ENCODE data around the gene PITX3. TPM values are rescaled to one million over a fixed set of nuclear protein-coding genes. Genes with fewer than 3 reads are reported as not detected.

PITX3 gene
- total RNA-seq, 2 donors from 2014 or later, result not detected

DNA sequence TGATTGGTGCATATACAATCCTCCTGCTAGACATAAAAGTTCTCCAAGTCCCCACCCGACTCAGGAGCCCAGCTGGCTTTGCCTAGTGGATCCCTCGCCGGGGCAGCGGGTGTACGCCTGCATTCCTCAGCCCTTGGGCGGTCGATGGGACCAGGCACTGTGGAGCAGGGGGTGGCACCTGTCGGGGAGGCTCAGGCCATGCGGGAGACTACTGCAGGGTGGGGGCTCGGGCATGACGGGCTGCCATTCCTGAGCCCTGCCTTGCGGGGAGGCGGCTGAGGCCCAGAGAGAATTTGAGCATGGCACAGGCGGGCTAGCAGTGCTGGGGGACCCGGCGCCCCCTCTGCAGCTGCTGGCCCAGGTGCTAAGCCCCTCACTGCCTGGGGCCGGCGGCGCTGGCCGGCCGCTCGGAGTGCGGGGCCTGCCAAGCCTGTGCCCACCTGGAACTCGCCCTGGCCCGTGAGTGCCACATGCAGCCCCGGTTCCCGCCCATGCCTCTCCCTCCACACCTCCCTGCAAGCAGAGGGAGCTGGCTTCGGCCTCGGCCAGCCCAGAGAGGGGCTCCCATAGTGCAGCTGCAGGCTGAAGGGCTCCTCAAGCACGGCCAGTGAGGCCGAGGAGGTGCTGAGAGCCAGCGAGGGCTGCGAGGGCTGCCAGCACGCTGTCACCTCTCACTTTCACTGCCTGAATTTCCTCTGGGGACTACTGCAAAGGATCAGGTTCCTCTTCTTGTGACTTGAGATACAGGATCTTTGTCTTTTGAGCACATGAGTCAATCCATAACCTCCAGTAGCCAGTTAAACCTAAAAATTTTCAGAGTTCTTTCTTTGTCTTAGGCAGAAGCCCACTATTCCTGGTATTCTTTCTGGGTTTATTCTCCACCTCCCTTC lies 40.3 kb downstream of the PITX3 start:
- Histone ChIP-seq H3K4me3 (ENCODE audit: low read length) (no peak overlapping the region), H3K9ac (ENCODE audit: extremely low read depth, low read length, poor library complexity, severe bottlenecking) (no peak overlapping the region), H3K9me3 (ENCODE audit: control insufficient read depth, low read length) (peaks cover 13% of the 10 kb centered on the region), H3K36me3 (ENCODE audit: control insufficient read depth, insufficient read depth, low read length) (no peaks in the 10 kb centered on the region), H3K27me3 (ENCODE audit: control insufficient read depth, insufficient read depth, low read length, poor library complexity, severe bottlenecking) (no peaks in the 10 kb centered on the region), H3K4me1 (ENCODE audit: control insufficient read depth, insufficient read depth, low read length) (no peaks in the 10 kb centered on the region), H3K27ac (ENCODE audit: low read depth, low read length) (no peak overlapping the region)
- 90 to 94% methylated on average over 23 to 34 of the region's 34 CpGs for WGBS, 2 experiments (ENCODE audit: insufficient coverage in 1 of 2, insufficient read length in 1 of 2)
- no peak overlapping the region for H3K4me3 Mint-ChIP-seq
- no peaks in the 10 kb centered on the region for H3K4me1 Mint-ChIP-seq
- TF ChIP-seq, protein P1, sequence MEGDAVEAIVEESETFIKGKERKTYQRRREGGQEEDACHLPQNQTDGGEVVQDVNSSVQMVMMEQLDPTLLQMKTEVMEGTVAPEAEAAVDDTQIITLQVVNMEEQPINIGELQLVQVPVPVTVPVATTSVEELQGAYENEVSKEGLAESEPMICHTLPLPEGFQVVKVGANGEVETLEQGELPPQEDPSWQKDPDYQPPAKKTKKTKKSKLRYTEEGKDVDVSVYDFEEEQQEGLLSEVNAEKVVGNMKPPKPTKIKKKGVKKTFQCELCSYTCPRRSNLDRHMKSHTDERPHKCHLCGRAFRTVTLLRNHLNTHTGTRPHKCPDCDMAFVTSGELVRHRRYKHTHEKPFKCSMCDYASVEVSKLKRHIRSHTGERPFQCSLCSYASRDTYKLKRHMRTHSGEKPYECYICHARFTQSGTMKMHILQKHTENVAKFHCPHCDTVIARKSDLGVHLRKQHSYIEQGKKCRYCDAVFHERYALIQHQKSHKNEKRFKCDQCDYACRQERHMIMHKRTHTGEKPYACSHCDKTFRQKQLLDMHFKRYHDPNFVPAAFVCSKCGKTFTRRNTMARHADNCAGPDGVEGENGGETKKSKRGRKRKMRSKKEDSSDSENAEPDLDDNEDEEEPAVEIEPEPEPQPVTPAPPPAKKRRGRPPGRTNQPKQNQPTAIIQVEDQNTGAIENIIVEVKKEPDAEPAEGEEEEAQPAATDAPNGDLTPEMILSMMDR (conservative IDR thresholded peaks at IDR 0.05), result no peak
- DNase-seq, result no peak
- peaks cover 59% of the 10 kb centered on the region for H3K9me3 Mint-ChIP-seq
- no peaks in the 10 kb centered on the region for H3K36me3 Mint-ChIP-seq (ENCODE audit: low read depth)
- no peak overlapping the region for H3K27ac Mint-ChIP-seq
- H3K27me3 Mint-ChIP-seq (ENCODE audit: insufficient read depth), result peaks cover 10% of the 10 kb centered on the region

DNA sequence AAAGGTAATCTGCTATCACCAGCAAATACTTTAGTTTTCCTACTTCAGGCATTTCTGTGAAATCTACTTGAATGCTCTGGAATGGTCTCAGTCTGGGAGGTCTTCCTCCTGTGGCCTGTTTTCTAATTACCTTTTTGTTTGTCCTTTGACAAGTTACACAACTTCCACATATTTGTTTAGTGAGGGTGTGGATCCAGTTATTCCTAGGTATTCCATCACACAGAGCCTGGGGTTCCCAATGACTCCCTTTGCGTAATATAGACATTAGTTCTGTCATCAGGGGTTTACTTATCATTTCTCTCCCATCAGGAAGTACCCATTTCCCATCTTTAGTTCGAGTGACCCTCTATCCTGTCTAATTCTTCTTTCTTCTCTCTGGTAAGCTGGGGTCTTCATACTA lies 43.3 kb downstream of the PITX3 start:
- H3K4me1 ChIP-seq (ENCODE audit: control insufficient read depth, insufficient read depth, low read length), result no peaks in the 10 kb centered on the region
- peaks cover 39% of the 10 kb centered on the region for H3K9me3 Mint-ChIP-seq
- H3K27ac ChIP-seq (ENCODE audit: low read depth, low read length), result no peak overlapping the region
- WGBS, 2 experiments (ENCODE audit: insufficient coverage in 1 of 2, insufficient read length in 1 of 2), result 79 to 100% methylated on average over 1 to 2 of the region's 2 CpGs
- H3K4me3 ChIP-seq (ENCODE audit: low read length), result no peak overlapping the region
- DNase-seq, result no peak
- no peak overlapping the region for H3K4me3 Mint-ChIP-seq
- no peaks in the 10 kb centered on the region for H3K4me1 Mint-ChIP-seq
- H3K27me3 ChIP-seq (ENCODE audit: control insufficient read depth, insufficient read depth, low read length, poor library complexity, severe bottlenecking), result no peaks in the 10 kb centered on the region
- peaks cover 4% of the 10 kb centered on the region for H3K9me3 ChIP-seq (ENCODE audit: control insufficient read depth, low read length)
- no peak overlapping the region for H3K27ac Mint-ChIP-seq
- TF ChIP-seq, protein P1 (conservative IDR thresholded peaks at IDR 0.05), result no peak
- H3K9ac ChIP-seq (ENCODE audit: extremely low read depth, low read length, poor library complexity, severe bottlenecking), result no peak overlapping the region
- no peaks in the 10 kb centered on the region for H3K36me3 ChIP-seq (ENCODE audit: control insufficient read depth, insufficient read depth, low read length)
- H3K27me3 Mint-ChIP-seq (ENCODE audit: insufficient read depth), result peaks cover 15% of the 10 kb centered on the region
- no peaks in the 10 kb centered on the region for H3K36me3 Mint-ChIP-seq (ENCODE audit: low read depth)

DNA sequence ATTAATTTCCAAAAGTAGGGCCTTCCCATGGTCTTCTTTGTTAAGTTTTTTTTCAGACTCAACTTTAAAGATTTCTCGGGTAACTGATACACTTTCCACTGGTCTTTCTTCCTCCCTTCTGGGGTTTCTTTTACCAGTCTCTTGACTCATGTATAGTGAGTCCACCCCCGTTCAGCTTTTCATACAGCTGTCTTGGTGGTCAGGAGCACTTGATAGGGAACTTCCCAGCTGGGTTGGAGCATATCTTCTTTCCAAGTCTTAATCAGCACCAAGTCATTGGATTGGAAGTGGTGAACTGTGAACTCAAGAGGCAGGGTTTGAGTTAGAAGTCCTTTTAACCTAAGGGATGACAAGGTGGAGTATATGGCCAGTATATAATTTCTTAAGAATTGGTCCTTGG lies 44.4 kb downstream of the PITX3 start:
- Histone ChIP-seq H3K4me3 (ENCODE audit: low read length) (no peak overlapping the region), H3K36me3 (ENCODE audit: control insufficient read depth, insufficient read depth, low read length) (no peaks in the 10 kb centered on the region), H3K9me3 (ENCODE audit: control insufficient read depth, low read length) (peaks cover 12% of the 10 kb centered on the region), H3K27ac (ENCODE audit: low read depth, low read length) (no peak overlapping the region), H3K4me1 (ENCODE audit: control insufficient read depth, insufficient read depth, low read length) (no peaks in the 10 kb centered on the region), H3K9ac (ENCODE audit: extremely low read depth, low read length, poor library complexity, severe bottlenecking) (no peak overlapping the region), H3K27me3 (ENCODE audit: control insufficient read depth, insufficient read depth, low read length, poor library complexity, severe bottlenecking) (no peaks in the 10 kb centered on the region)
- no peaks in the 10 kb centered on the region for H3K4me1 Mint-ChIP-seq
- no peak overlapping the region for H3K27ac Mint-ChIP-seq
- H3K36me3 Mint-ChIP-seq (ENCODE audit: low read depth), result peaks cover 3% of the 10 kb centered on the region
- H3K4me3 Mint-ChIP-seq, result no peak overlapping the region
- DNase-seq, result no peak
- 75 to 100% methylated on average over 1 to 2 of the region's 2 CpGs for WGBS, 2 experiments (ENCODE audit: insufficient coverage in 1 of 2, insufficient read length in 1 of 2)
- H3K9me3 Mint-ChIP-seq, result peaks cover 39% of the 10 kb centered on the region
- peaks cover 14% of the 10 kb centered on the region for H3K27me3 Mint-ChIP-seq (ENCODE audit: insufficient read depth)
- TF ChIP-seq, protein P1 (conservative IDR thresholded peaks at IDR 0.05), result no peak
